Body of pancreas (tissue), 4 donors: Measurements from ENCODE around the gene TFAP2A.

Experiments
- POLR2A ChIP-seq, 3 donors: fragments of 450-650 bp; IDR thresholded peaks; one replicate each; pipeline ENCODE4 v1.6.1; 2016; ENCODE audit warnings: antibody characterized with exemption in 3 of 3, mild to moderate bottlenecking in 2 of 3
- TF ChIP-seq, protein P1 (sequence below), 7 experiments: fragments of 450-650 bp in 4 of 7; fragments of 200-600 bp in 3 of 7; sonication (generic) in 3 of 7; IDR thresholded peaks; one replicate each; pipeline ENCODE4 v1.5.1; 2016 to 2019; ENCODE audit warnings: antibody characterized with exemption in 7 of 7

DNA sequence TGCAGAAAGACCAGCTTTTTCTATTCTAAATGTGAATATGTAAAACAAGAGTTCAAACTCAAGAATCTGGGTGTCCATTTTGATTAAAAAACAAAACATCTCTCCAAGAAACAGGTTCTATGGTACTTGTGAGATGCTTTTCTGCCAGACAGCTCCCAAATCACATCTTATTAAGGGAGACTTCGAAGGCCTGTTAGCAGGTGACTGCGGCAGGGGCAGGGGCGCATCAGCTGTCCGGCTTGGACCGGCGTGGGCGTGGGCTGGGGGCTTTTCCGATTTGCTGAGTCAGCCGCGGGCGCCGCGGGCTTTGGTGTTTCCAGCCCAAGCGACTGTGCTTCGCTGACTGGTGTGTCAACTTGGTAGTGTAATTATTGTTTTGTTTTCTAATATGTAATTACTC is 32.6 kb downstream of the TFAP2A start:
- TF ChIP-seq, protein P1, sequence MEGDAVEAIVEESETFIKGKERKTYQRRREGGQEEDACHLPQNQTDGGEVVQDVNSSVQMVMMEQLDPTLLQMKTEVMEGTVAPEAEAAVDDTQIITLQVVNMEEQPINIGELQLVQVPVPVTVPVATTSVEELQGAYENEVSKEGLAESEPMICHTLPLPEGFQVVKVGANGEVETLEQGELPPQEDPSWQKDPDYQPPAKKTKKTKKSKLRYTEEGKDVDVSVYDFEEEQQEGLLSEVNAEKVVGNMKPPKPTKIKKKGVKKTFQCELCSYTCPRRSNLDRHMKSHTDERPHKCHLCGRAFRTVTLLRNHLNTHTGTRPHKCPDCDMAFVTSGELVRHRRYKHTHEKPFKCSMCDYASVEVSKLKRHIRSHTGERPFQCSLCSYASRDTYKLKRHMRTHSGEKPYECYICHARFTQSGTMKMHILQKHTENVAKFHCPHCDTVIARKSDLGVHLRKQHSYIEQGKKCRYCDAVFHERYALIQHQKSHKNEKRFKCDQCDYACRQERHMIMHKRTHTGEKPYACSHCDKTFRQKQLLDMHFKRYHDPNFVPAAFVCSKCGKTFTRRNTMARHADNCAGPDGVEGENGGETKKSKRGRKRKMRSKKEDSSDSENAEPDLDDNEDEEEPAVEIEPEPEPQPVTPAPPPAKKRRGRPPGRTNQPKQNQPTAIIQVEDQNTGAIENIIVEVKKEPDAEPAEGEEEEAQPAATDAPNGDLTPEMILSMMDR (IDR thresholded peaks at IDR 0.05) = no peak
- no peak for TF ChIP-seq POLR2A (IDR thresholded peaks at IDR 0.05)
